A673 (cell line): ENCODE results near the gene FUT8.

Experiments
- EZH2 ChIP-seq: fragments of 200-600 bp; sonication (generic); IDR thresholded peaks from 2 replicates; pipeline ENCODE4 v1.6.1; 2017; ENCODE audit warnings: borderline replicate concordance, low read depth, mild to moderate bottlenecking, mixed read lengths, antibody characterized with exemption, low read length; ENCODE audit not compliant: poor library complexity, severe bottlenecking
- TF ChIP-seq, protein P1 (sequence below): fragments of 300-800, 200-600 bp; sonication (generic); conservative IDR thresholded peaks from 2 replicates; pipeline ENCODE4 v1.5.1; 2017; ENCODE audit warnings: low read depth, mild to moderate bottlenecking, antibody characterized with exemption, low read length, moderate library complexity, mixed read lengths

DNA sequence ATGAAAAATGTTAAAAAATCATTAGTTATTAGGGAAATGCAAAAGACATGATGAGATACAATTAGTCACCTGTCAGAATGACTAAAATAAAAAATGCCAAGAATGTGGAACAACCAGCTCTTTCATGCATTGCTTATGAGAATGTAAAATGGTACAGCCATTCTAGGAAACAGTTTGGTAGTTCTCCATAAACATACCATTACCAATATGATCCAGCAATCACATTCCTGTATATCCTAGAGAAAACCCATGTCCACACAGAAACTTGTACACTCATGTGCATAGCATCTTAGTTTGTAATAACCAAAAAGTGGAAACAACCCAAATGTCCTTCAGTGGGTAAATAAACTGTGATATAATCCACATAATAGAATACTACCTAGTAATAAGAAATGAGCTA lies 245.7 kb downstream of the FUT8 start:
- TF ChIP-seq, protein P1, sequence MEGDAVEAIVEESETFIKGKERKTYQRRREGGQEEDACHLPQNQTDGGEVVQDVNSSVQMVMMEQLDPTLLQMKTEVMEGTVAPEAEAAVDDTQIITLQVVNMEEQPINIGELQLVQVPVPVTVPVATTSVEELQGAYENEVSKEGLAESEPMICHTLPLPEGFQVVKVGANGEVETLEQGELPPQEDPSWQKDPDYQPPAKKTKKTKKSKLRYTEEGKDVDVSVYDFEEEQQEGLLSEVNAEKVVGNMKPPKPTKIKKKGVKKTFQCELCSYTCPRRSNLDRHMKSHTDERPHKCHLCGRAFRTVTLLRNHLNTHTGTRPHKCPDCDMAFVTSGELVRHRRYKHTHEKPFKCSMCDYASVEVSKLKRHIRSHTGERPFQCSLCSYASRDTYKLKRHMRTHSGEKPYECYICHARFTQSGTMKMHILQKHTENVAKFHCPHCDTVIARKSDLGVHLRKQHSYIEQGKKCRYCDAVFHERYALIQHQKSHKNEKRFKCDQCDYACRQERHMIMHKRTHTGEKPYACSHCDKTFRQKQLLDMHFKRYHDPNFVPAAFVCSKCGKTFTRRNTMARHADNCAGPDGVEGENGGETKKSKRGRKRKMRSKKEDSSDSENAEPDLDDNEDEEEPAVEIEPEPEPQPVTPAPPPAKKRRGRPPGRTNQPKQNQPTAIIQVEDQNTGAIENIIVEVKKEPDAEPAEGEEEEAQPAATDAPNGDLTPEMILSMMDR, result no peak
- TF ChIP-seq EZH2, result no peak
